Esophagus squamous epithelium (tissue), 4 donors: ENCODE data around the gene PERM1.

ENCODE experiments used
- POLR2A ChIP-seq, 4 donors: fragments of 450-650 bp; IDR thresholded peaks; one replicate each; pipeline ENCODE4 v1.6.1; 2017; ENCODE audit warnings: antibody characterized with exemption in 4 of 4, mild to moderate bottlenecking in 4 of 4, moderate library complexity in 3 of 4
- TF ChIP-seq, protein P1 (sequence below), 6 experiments: fragments of 450-650 bp in 4 of 6; fragments of 200-600 bp in 2 of 6; sonication (generic) in 2 of 6; IDR thresholded peaks; one replicate each; pipeline ENCODE4 v1.5.1; 2016 to 2019; ENCODE audit warnings: antibody characterized with exemption in 6 of 6, mild to moderate bottlenecking in 4 of 6, moderate library complexity in 4 of 6

DNA sequence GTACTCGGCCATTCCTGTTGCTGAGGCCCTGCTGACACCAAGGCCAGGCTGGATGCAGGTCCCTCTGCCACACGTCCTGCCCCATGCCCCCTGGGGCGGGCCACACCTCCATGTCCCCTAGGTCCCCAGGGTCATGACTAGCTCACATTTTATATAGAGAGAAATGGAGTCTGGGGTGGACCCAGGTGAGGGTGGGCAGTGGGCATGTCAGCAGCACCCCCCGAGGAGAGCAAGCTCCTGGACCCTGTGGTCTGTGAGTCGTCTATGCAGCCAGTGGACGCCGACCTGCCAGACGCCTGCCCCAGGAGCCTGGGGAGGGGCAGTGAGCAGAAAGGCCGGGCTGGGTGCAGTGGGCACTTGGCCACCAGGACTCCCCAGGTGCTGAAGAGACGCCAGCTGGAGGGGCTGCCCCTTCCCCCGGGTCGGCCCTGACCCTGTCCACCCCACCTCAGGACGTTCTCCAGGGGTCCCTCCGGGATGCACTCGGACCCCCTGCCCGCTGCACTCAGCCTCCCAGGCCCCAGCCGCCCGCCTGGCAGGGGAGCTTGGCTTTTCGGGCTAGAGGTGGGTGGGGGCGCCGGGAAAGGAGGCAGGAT, 42.3 kb downstream of the PERM1 start:
- no peak for TF ChIP-seq POLR2A (IDR thresholded peaks at IDR 0.05)
- TF ChIP-seq, protein P1, sequence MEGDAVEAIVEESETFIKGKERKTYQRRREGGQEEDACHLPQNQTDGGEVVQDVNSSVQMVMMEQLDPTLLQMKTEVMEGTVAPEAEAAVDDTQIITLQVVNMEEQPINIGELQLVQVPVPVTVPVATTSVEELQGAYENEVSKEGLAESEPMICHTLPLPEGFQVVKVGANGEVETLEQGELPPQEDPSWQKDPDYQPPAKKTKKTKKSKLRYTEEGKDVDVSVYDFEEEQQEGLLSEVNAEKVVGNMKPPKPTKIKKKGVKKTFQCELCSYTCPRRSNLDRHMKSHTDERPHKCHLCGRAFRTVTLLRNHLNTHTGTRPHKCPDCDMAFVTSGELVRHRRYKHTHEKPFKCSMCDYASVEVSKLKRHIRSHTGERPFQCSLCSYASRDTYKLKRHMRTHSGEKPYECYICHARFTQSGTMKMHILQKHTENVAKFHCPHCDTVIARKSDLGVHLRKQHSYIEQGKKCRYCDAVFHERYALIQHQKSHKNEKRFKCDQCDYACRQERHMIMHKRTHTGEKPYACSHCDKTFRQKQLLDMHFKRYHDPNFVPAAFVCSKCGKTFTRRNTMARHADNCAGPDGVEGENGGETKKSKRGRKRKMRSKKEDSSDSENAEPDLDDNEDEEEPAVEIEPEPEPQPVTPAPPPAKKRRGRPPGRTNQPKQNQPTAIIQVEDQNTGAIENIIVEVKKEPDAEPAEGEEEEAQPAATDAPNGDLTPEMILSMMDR (IDR thresholded peaks at IDR 0.05) = no peak
